ENCODE data around the gene TMEM119.
"Not testable (repeated sequence)": the region's sequence is repeated elsewhere in the genome, so short reads cannot be mapped to it uniquely, and the experiment has no call there.

The TMEM119 gene

DNA sequence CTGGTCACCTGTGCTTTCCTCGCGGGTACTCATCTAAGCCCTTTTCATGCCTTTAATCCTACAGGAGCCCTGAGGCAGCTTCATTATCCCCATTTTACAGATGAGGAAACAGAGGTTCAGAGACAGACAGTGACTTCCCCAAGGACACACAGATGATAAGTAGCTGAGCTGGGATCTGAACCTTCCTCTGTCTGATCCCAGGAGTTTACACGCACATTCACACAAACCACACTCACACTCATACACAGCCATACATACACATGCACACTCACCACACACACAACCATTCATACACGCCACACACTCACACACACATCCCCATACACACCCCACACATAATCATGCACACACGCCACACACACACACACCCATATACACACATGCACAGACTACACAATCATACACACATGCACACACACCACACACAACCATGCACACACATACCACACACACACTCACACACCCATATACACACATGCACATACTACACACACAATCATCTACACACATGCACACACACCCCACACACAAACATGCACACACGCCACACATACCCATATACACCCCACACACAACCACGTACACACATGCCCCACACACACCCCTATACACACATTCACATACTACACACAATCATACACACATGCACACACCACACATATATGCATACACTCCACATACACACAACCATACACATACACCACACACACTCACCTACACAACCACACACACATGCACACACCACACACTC lies 2.7 kb downstream of the TMEM119 start:
- Histone ChIP-seq H3K4me1 (peaks cover 23% of the 10 kb centered on the region), H3K4me2 (no peak overlapping the region), H4K20me1 (no peaks in the 10 kb centered on the region), H3K36me3 (no peaks in the 10 kb centered on the region), H3K4me3 (no peak overlapping the region), H3K9me3 (no peaks in the 10 kb centered on the region), H3K27ac (no peak overlapping the region), H3K27me3 (no peaks in the 10 kb centered on the region), H3K9ac (no peak overlapping the region)
- no peak for TF ChIP-seq Cebpa-rat (IDR thresholded peaks at IDR 0.05)

DNA sequence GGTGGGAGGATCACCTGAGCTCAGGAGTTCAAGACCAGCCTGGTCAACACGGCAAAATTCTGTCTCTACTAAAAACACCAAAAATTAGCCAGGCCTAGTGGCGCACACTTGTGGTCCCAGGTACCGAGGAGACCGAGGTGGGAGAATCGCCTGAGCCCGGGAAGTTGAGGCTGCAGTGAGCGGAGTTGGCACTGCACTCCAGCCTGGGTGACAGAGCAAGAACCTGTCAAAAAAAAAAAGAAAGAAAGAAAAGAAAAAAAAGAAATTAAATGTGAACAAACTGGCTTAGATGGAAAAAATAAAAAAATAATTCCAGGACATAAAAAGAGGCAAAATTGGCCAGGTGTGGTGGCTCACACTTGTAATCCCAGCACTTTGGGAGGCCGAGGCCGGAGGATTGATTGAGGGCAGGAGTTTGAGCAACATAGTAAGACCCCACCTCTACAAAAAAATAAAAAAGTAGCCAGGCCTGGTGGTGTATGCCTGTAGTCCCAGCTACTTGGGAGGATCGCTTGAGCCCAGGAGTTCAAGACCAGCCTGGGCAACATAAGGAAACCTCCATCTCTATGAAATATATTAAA lies 3.5 kb downstream of the TMEM119 start:
- Histone ChIP-seq H3K27me3 (no peaks in the 10 kb centered on the region), H3K4me2 (no peak overlapping the region), H3K4me1 (peaks cover 24% of the 10 kb centered on the region), H3K9ac (no peak overlapping the region), H4K20me1 (no peaks in the 10 kb centered on the region), H3K9me3 (no peaks in the 10 kb centered on the region), H3K4me3 (no peak overlapping the region), H3K27ac (no peak overlapping the region), H3K36me3 (no peaks in the 10 kb centered on the region)
- no peak for TF ChIP-seq Cebpa-rat (IDR thresholded peaks at IDR 0.05)

DNA sequence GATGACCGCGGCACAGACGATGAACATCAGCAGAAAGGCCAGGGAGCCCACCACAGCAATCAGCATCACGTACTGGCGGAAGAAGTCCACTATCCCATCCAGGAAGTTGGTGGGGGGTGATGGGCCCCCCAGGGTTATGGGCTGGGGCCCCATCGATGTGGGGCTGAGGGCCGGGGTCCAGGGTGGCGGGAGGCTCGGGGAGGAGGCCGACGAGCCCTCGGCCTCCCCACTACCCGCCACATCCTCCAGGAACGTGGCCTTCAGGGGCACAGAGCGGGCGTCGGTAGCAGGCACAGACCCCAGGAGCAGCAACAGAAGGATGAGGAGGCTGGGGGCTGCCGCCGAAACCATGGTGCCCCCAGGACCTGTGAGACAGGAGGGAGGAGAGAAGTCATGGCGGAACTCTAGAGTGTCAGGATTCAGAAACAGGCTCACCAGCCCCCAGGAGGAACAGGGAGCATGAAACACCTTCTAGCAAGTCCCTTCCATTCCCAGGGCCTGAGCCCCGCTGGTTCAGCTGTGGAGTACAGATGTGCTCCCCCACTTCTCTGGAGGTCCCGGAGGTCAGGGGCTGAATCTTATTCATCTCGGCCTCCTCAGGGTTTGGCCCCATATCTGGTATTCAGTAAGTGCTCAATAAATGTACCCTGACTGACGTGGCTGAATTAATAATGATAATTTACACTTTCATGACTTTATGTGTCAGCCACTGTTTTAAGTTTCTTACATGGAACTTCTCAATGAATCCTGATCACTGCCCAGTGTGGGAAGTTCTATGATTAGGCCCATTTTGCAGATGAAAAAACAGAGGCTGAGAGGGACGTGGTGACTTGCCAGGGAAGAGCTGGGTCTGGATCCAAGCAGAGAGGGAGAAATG lies 5.6 kb downstream of the TMEM119 start:
- Histone ChIP-seq H3K36me3 (no peaks in the 10 kb centered on the region), H4K20me1 (no peaks in the 10 kb centered on the region), H3K4me1 (peaks cover 22% of the 10 kb centered on the region), H3K27ac (no peak overlapping the region), H3K4me3 (no peak overlapping the region), H3K9me3 (no peaks in the 10 kb centered on the region), H3K27me3 (no peaks in the 10 kb centered on the region), H3K9ac (no peak overlapping the region), H3K4me2 (no peak overlapping the region)
- no peak for TF ChIP-seq Cebpa-rat (IDR thresholded peaks at IDR 0.05)

DNA sequence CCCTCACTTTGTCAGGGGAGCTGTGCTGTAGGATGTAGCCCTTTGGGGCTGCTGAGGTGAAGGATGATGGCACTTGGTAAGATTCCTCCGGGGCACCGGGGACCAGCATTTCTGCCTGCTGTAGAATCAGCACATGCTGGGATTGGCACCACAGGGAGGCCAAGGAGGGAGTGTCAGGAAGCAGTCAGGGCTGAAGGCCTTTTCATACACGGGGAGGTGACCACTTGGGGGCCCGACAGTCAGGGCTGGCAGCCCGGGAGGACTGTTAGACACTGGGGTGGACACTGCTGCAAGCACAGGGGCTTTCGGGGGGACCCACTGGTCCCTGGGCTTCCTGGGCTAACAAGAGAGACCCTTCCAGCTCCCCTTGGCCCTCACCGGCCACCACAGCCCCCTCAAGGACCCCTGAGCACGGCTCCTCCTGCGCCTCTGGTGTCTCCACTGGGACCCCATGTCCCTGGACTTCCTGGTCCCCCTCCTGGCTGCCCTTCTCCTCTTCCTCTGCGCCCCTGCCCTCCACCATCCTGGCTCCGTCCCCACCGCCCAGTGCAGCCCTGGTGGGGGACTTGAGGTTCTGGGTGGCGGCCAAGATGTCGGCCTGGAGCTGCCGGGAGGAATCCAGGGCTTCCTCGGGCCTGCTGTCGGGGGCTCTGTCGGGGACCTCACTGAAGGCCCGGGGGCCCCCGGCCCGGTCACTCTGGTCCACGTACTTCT lies 6.5 kb downstream of the TMEM119 start:
- Histone ChIP-seq H3K4me3 (no peak overlapping the region), H3K36me3 (no peaks in the 10 kb centered on the region), H3K27ac (no peak overlapping the region), H3K27me3 (no peaks in the 10 kb centered on the region), H3K9ac (no peak overlapping the region), H3K4me1 (peaks cover 13% of the 10 kb centered on the region), H4K20me1 (no peaks in the 10 kb centered on the region), H3K4me2 (no peak overlapping the region), H3K9me3 (no peaks in the 10 kb centered on the region)
- TF ChIP-seq Cebpa-rat (IDR thresholded peaks at IDR 0.05), result no peak

DNA sequence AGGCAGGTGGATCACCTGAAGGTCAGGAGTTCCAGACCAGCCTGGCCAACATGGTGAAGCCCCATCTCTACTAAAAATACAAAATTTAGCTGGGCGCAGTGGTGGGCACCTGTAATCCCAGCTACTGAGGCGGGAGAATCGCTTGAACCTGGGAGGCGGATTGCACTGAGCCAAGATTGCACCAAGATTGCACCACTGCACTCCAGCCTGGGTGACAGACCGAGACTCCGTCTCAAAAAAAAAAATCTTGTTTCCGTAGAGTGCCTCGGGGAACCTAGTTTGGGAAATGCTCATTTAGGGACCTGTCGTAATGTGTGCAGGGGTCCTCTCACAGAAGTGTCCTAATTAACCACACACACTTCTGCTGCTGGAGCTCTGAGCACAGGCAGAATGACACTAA lies 7.4 kb downstream of the TMEM119 start:
- not testable (repeated sequence) for H4K20me1 ChIP-seq, H3K27ac ChIP-seq, H3K4me2 ChIP-seq, H3K9me3 ChIP-seq, H3K9ac ChIP-seq, H3K36me3 ChIP-seq, H3K4me3 ChIP-seq, H3K27me3 ChIP-seq
- peaks cover 13% of the 10 kb centered on the region for H3K4me1 ChIP-seq

DNA sequence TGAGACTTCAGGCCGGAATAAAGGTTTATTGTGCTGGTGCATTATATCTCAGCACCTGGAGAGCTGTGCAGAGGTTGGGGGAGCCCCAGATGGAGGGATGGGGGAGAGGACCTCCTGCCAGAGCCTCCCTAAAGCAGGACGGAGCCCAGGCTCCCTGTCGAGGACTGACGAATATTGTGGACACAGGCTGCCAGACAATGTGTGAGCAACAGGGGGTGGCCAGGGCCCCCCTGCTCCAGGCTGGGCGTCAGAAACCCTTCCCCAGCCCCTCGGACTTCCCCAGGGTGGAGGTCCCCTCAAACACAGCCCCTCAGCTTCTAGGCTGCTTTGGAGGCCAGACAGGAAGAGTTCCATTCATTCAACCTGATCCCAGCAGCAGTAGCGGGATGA lies 8.0 kb downstream of the TMEM119 start:
- Histone ChIP-seq H3K9me3 (no peaks in the 10 kb centered on the region), H3K36me3 (no peaks in the 10 kb centered on the region), H3K27me3 (no peaks in the 10 kb centered on the region), H3K9ac (no peak overlapping the region), H3K27ac (no peak overlapping the region), H4K20me1 (no peaks in the 10 kb centered on the region), H3K4me1 (peaks cover 13% of the 10 kb centered on the region), H3K4me2 (no peak overlapping the region), H3K4me3 (no peak overlapping the region)
- TF ChIP-seq Cebpa-rat (IDR thresholded peaks at IDR 0.05), result no peak

DNA sequence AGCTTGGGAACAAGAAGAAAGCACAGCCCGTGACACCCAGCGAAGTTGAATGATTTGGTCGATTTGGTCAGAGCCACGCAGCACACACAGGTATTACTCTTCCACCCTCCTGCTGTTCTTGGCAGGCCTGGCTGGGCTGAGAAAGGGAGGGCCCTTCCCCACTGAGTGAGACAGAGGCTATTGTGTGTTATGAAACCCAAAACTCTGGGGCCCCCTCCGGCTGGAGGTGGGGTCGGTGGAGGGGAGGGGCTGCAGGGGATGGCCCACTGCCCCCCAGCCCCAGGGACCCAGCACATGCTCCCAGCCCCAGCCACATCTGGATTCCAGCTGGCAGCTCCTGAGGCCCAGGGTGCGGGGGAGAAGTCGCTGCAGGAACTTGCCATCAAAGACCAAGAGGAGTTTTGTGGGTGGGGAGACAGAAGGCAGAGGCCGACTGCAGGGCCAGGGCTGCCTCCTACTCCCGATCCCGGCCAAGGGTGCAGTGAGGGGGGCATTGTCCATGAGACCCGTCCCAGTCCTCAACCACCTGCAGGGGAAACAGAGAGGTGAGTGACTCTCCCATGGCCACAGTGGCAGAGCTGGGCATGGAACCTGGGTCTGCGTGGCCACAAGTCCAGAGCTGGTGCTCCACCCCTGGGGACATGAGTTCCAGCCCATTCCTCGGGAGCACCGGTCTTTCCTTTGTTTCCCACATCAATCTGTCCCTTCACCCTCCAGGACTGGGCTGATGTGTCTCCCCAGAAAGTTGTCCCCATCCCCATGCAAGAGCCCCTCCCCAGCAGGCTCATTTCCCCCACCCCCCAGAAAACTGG lies 8.7 kb downstream of the TMEM119 start:
- Histone ChIP-seq H3K9me3 (no peaks in the 10 kb centered on the region), H3K36me3 (no peaks in the 10 kb centered on the region), H3K4me3 (no peak overlapping the region), H3K4me2 (peak overlapping the region; percentile 61), H3K27me3 (no peaks in the 10 kb centered on the region), H4K20me1 (no peaks in the 10 kb centered on the region), H3K9ac (peak overlapping the region; percentile 50; the same call in 1 of the 2 replicates), H3K27ac (no peak overlapping the region), H3K4me1 (peaks cover 16% of the 10 kb centered on the region)
- no peak for TF ChIP-seq Cebpa-rat (IDR thresholded peaks at IDR 0.05)

DNA sequence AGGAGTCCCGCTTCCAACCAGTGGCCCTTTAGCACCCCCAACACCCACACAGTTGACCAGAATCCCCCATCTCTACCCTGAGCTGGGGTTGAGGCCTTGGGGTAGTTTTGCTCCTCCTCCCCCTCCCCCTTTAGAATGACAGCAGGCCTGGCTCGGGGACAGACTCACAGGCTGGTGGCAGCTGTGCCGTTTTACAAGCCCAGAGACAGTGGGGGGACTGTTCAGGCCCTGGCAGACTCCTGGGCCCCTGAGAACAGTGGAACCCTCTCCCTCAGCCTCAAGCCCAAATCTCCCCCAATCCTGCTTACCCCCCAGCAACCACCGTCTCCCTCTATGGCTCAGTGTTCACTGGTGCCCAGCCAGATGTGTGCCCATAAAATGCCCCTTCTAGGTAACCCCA lies 10.1 kb downstream of the TMEM119 start:
- Histone ChIP-seq H3K9ac (no peak overlapping the region), H3K36me3 (no peaks in the 10 kb centered on the region), H3K4me2 (no peak overlapping the region), H4K20me1 (no peaks in the 10 kb centered on the region), H3K9me3 (no peaks in the 10 kb centered on the region), H3K4me1 (peaks cover 30% of the 10 kb centered on the region), H3K27me3 (no peaks in the 10 kb centered on the region), H3K4me3 (no peak overlapping the region), H3K27ac (no peak overlapping the region)
- no peak for TF ChIP-seq Cebpa-rat (IDR thresholded peaks at IDR 0.05)

DNA sequence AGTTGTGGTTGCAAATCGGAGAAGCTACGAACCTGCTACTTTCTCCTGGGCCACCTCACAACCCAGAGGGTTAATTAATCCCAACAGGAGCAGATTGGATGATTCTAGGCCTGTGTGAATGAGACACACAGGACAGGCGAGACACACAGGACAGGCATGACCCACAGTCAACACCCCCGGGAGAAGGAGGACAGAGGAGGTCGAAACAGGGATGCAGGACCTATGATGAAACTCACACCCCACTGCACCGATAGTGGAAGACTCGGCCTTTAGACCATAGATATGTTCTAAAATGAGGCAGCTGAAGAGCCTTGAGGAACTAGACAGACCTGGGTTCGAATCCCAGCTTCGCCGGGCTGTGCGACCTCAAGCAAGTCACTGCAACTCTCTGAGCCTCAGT lies 11.6 kb downstream of the TMEM119 start:
- no peak overlapping the region for H3K4me3 ChIP-seq
- no peaks in the 10 kb centered on the region for H3K36me3 ChIP-seq
- H3K9me3 ChIP-seq, result no peaks in the 10 kb centered on the region
- no peaks in the 10 kb centered on the region for H3K27me3 ChIP-seq
- H3K4me1 ChIP-seq, result peaks cover 37% of the 10 kb centered on the region
- H3K9ac ChIP-seq, result no peak overlapping the region
- H4K20me1 ChIP-seq, result no peaks in the 10 kb centered on the region
- H3K4me2 ChIP-seq, result no peak overlapping the region
- no peak overlapping the region for H3K27ac ChIP-seq
- no peak for TF ChIP-seq Cebpa-rat (IDR thresholded peaks at IDR 0.05)

Data from BLaER1 (cell line).